ENCODE measurements around the gene SPEN.
A peak's percentile ranks its signal among the peaks of the same experiment; 100 is the strongest.

- TF ChIP-seq, protein P1, sequence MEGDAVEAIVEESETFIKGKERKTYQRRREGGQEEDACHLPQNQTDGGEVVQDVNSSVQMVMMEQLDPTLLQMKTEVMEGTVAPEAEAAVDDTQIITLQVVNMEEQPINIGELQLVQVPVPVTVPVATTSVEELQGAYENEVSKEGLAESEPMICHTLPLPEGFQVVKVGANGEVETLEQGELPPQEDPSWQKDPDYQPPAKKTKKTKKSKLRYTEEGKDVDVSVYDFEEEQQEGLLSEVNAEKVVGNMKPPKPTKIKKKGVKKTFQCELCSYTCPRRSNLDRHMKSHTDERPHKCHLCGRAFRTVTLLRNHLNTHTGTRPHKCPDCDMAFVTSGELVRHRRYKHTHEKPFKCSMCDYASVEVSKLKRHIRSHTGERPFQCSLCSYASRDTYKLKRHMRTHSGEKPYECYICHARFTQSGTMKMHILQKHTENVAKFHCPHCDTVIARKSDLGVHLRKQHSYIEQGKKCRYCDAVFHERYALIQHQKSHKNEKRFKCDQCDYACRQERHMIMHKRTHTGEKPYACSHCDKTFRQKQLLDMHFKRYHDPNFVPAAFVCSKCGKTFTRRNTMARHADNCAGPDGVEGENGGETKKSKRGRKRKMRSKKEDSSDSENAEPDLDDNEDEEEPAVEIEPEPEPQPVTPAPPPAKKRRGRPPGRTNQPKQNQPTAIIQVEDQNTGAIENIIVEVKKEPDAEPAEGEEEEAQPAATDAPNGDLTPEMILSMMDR (IDR thresholded peaks at IDR 0.05; ENCODE audit: insufficient read depth, low read depth, low read length) = peak; percentile 40
- TF ChIP-seq EZH2 (IDR thresholded peaks at IDR 0.05; ENCODE audit: insufficient read depth, low read length) = no peak
These were observed 44.1 kb upstream of the SPEN start for GRCh38 chr1:15803380-15803779.

Measured in astrocyte (in vitro differentiated cells and primary cell).